LNCaP clone FGC (cell line): Measurements from ENCODE around the gene GALNT18.

Experiments
- DNase-seq: peaks from one replicate; pipeline ENCODE4 v3.0.0-alpha.2; 2011; ENCODE audit warnings: low read depth
- H3K4me3 ChIP-seq: 2 replicates; pipeline ENCODE4 v1.5.1; 2011; ENCODE audit warnings: mild to moderate bottlenecking, low read depth, low read length, control low read depth
- CTCF ChIP-seq: IDR thresholded peaks from 2 replicates; pipeline ENCODE4 v1.5.1; 2012; ENCODE audit warnings: mild to moderate bottlenecking; ENCODE audit not compliant: control insufficient read depth, insufficient read depth; ENCODE audit errors: extremely low read depth

Gene GALNT18

GRCh38 chr11:11579012-11579988 lies 42.5 kb downstream of the GALNT18 start:
- no peak overlapping the region for H3K4me3 ChIP-seq
- no peak for DNase-seq
- TF ChIP-seq CTCF, result no peak

- no peak overlapping the region for H3K4me3 ChIP-seq
- TF ChIP-seq CTCF, result no peak
- no peak for DNase-seq
Observed at GRCh38 chr11:11577932-11578911, 43.6 kb downstream of the GALNT18 start.

GRCh38 chr11:11577251-11577855 lies 44.5 kb downstream of the GALNT18 start:
- H3K4me3 ChIP-seq, result no peak overlapping the region
- no peak for DNase-seq
- no peak for TF ChIP-seq CTCF

- no peak for TF ChIP-seq CTCF
- no peak overlapping the region for H3K4me3 ChIP-seq
- no peak for DNase-seq
Observed at GRCh38 chr11:11574373-11575287, 47.2 kb downstream of the GALNT18 start.

GRCh38 chr11:11572386-11572785 lies 49.4 kb downstream of the GALNT18 start:
- no peak for DNase-seq
- no peak for TF ChIP-seq CTCF
- H3K4me3 ChIP-seq, result no peak overlapping the region

GRCh38 chr11:11571893-11572292 lies 49.9 kb downstream of the GALNT18 start:
- no peak for DNase-seq
- H3K4me3 ChIP-seq, result no peak overlapping the region
- no peak for TF ChIP-seq CTCF
